ENCODE data around the gene RAB22A. TPM values are rescaled to one million over a fixed set of nuclear protein-coding genes. Genes with fewer than 3 reads are reported as not detected.

The RAB22A gene
- polyA plus RNA-seq, 2 of the 4 experiments (the other 2 are of a cell fraction), result 7.3 to 13.2 TPM

DNA sequence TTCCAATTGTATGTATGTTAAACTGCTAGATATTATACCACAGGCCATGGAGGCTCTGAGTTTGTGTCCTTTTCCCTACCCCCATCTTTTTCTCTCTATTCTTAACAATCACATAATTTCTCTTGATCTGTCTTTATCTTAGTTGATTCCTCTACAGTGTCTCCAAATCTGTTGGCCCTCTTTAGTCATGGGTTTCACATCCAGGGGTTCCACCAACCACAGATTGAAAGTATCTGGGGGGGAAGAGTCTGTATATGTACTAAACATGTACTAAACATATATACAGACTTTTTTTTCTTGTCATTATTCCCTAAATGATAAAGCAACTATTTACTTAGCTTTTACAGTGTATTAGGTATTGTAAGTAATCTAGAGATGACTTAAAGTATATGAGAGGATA, 20.2 kb downstream of the RAB22A start:
- Histone ChIP-seq H3K4me1 (no peaks in the 10 kb centered on the region), H3K9me3 (no peaks in the 10 kb centered on the region), H3K4me2 (no peak overlapping the region), H3K27ac (no peak overlapping the region), H3K4me3 (no peak overlapping the region)
- TF ChIP-seq NR3C1 (IDR thresholded peaks at IDR 0.05) (no peak), CEBPB (IDR thresholded peaks at IDR 0.05) (no peak), CBX2 (IDR thresholded peaks at IDR 0.05; ENCODE audit: borderline replicate concordance, low read depth) (no peak), EHMT2 (IDR thresholded peaks at IDR 0.05; ENCODE audit: low read depth) (no peak), RNF2 (IDR thresholded peaks at IDR 0.05; ENCODE audit: borderline replicate concordance, low read depth) (no peak), MAFK (IDR thresholded peaks at IDR 0.05; ENCODE audit: partially characterized antibody) (no peak), HDAC2 (IDR thresholded peaks at IDR 0.05) (no peak), JUN (IDR thresholded peaks at IDR 0.05) (no peak), HOXB5 (CRISPR knock-in tag; IDR thresholded peaks at IDR 0.05) (no peak)
- TF ChIP-seq, protein P1, sequence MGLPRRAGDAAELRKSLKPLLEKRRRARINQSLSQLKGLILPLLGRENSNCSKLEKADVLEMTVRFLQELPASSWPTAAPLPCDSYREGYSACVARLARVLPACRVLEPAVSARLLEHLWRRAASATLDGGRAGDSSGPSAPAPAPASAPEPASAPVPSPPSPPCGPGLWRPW (IDR thresholded peaks at IDR 0.05), result no peak
- no peak for DNase-seq (ENCODE audit: low read depth in 1 of 2, low spot score in 1 of 2)
- ChIA-PET CTCF (no interaction called here), POLR2A (no interaction called here)
- FAIRE-seq, result no peak
- ATAC-seq, result no peak

DNA sequence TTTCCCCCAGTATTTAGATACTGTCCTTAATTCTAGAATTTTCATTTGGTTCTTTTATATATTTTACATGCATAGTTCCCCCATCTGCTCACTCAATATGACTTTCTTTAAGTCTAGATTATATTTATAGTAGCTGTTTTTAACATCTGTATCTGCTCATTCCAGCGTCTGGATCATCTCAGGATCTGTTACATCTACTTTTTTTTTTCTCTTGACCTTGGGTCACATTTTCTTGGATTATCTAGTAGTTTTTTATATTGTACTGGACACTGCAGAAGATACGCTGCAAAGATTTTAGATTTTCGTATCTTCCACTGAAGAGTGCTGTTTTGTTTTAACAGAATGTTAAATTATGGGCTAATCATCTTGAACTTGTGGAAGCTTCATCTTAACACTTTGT, 20.7 kb downstream of the RAB22A start:
- ATAC-seq (no peak), FAIRE-seq (no peak)
- CTCF ChIA-PET, result interaction anchor here (0.8 kb wide), 1 partner anchor 431 kb away, joined by 3 read pairs; no protein-coding TSS in a partner anchor

DNA sequence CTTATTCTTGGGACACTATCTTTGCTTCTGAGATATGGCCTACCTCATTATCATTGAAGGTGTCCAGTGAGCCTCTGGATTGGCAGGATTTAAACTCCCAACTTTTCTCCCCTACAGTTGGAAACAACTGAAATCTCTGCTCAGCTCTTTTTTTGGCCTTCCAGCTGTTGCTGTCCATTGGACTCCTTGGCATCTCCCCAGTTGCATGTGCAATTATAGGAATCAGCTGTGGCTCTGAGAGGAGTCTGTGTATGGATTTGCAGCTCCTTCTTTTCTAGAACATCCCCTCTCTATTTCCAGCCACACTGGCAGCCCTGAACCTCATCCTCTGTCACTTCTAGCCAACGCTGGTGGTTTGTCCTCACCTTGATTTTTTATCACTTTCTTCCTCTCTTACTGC, 21.2 kb downstream of the RAB22A start:
- FAIRE-seq, result no peak
- CTCF ChIA-PET, result interaction anchor here (0.8 kb wide), 1 partner anchor 431 kb away, joined by 3 read pairs; no protein-coding TSS in a partner anchor
- WGBS (ENCODE audit: missing lambda C conversion rate), result 86% methylated on average over 1 of the region's 1 CpG
- POLR2A ChIA-PET, result no interaction called here
- TF ChIP-seq, protein P2, sequence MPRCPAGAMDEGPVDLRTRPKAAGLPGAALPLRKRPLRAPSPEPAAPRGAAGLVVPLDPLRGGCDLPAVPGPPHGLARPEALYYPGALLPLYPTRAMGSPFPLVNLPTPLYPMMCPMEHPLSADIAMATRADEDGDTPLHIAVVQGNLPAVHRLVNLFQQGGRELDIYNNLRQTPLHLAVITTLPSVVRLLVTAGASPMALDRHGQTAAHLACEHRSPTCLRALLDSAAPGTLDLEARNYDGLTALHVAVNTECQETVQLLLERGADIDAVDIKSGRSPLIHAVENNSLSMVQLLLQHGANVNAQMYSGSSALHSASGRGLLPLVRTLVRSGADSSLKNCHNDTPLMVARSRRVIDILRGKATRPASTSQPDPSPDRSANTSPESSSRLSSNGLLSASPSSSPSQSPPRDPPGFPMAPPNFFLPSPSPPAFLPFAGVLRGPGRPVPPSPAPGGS (IDR thresholded peaks at IDR 0.05), result no peak
- TF ChIP-seq NFE2L2 (conservative IDR thresholded peaks at IDR 0.05; ENCODE audit: low read length), result no peak
- no peak for TF ChIP-seq TFCP2L1 (CRISPR knock-in tag; IDR thresholded peaks at IDR 0.05)
- no peak for TF ChIP-seq CBX2 (IDR thresholded peaks at IDR 0.05; ENCODE audit: borderline replicate concordance, low read depth)
- no peak for TF ChIP-seq HDAC2 (IDR thresholded peaks at IDR 0.05)
- no peak for TF ChIP-seq EP300 (IDR thresholded peaks at IDR 0.05)
- TF ChIP-seq ZSCAN20 (CRISPR knock-in tag; IDR thresholded peaks at IDR 0.05), result no peak
- TF ChIP-seq, protein P3, sequence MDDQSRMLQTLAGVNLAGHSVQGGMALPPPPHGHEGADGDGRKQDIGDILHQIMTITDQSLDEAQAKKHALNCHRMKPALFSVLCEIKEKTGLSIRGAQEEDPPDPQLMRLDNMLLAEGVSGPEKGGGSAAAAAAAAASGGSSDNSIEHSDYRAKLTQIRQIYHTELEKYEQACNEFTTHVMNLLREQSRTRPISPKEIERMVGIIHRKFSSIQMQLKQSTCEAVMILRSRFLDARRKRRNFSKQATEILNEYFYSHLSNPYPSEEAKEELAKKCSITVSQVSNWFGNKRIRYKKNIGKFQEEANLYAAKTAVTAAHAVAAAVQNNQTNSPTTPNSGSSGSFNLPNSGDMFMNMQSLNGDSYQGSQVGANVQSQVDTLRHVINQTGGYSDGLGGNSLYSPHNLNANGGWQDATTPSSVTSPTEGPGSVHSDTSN (IDR thresholded peaks at IDR 0.05), result no peak
- no peak for TF ChIP-seq FOSL2 (IDR thresholded peaks at IDR 0.05)
- TF ChIP-seq FOSL2 (CRISPR knock-in tag; IDR thresholded peaks at IDR 0.05), result no peak
- TF ChIP-seq, protein P4, sequence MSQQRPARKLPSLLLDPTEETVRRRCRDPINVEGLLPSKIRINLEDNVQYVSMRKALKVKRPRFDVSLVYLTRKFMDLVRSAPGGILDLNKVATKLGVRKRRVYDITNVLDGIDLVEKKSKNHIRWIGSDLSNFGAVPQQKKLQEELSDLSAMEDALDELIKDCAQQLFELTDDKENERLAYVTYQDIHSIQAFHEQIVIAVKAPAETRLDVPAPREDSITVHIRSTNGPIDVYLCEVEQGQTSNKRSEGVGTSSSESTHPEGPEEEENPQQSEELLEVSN (IDR thresholded peaks at IDR 0.05; ENCODE audit: borderline replicate concordance, low read depth), result no peak
- TF ChIP-seq, protein P5, sequence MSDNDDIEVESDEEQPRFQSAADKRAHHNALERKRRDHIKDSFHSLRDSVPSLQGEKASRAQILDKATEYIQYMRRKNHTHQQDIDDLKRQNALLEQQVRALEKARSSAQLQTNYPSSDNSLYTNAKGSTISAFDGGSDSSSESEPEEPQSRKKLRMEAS (IDR thresholded peaks at IDR 0.05), result no peak
- no peak for TF ChIP-seq RNF2 (IDR thresholded peaks at IDR 0.05; ENCODE audit: borderline replicate concordance, low read depth)
- no peak for TF ChIP-seq NPAS2 (CRISPR knock-in tag; IDR thresholded peaks at IDR 0.05; ENCODE audit: borderline replicate concordance)
- no peak for TF ChIP-seq HOXB5 (CRISPR knock-in tag; IDR thresholded peaks at IDR 0.05)
- TF ChIP-seq EHF (CRISPR knock-in tag; IDR thresholded peaks at IDR 0.05), result no peak
- H3K4me3 ChIP-seq, result no peak overlapping the region
- no peak for DNase-seq (ENCODE audit: low read depth in 1 of 2, low spot score in 1 of 2)
- H3K9me3 ChIP-seq, result no peaks in the 10 kb centered on the region
- ATAC-seq, result no peak
- H3K27ac ChIP-seq, result no peak overlapping the region
- no peak overlapping the region for H3K4me2 ChIP-seq
- H3K4me1 ChIP-seq, result no peaks in the 10 kb centered on the region

More for the DNA sequence above, 20.7 kb downstream of the RAB22A start:
- H3K9me3 ChIP-seq, result no peaks in the 10 kb centered on the region
- H3K4me3 ChIP-seq, result no peak overlapping the region
- POLR2A ChIA-PET, result no interaction called here
- H3K27ac ChIP-seq, result no peak overlapping the region
- TF ChIP-seq, protein P6, sequence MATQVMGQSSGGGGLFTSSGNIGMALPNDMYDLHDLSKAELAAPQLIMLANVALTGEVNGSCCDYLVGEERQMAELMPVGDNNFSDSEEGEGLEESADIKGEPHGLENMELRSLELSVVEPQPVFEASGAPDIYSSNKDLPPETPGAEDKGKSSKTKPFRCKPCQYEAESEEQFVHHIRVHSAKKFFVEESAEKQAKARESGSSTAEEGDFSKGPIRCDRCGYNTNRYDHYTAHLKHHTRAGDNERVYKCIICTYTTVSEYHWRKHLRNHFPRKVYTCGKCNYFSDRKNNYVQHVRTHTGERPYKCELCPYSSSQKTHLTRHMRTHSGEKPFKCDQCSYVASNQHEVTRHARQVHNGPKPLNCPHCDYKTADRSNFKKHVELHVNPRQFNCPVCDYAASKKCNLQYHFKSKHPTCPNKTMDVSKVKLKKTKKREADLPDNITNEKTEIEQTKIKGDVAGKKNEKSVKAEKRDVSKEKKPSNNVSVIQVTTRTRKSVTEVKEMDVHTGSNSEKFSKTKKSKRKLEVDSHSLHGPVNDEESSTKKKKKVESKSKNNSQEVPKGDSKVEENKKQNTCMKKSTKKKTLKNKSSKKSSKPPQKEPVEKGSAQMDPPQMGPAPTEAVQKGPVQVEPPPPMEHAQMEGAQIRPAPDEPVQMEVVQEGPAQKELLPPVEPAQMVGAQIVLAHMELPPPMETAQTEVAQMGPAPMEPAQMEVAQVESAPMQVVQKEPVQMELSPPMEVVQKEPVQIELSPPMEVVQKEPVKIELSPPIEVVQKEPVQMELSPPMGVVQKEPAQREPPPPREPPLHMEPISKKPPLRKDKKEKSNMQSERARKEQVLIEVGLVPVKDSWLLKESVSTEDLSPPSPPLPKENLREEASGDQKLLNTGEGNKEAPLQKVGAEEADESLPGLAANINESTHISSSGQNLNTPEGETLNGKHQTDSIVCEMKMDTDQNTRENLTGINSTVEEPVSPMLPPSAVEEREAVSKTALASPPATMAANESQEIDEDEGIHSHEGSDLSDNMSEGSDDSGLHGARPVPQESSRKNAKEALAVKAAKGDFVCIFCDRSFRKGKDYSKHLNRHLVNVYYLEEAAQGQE (IDR thresholded peaks at IDR 0.05), result no peak
- WGBS (ENCODE audit: missing lambda C conversion rate), result 91% methylated on average over 3 of the region's 3 CpGs
- H3K4me1 ChIP-seq, result no peaks in the 10 kb centered on the region
- DNase-seq (ENCODE audit: low read depth in 1 of 2, low spot score in 1 of 2), result no peak
- H3K4me2 ChIP-seq, result no peak overlapping the region
